Heart left ventricle (tissue), 16 donors: ENCODE measurements around the gene TP53TG5. TPM values are rescaled to one million over a fixed set of nuclear protein-coding genes. Genes with fewer than 3 reads are reported as not detected.

Experiments used
- ATAC-seq, 4 donors: fragments of 200-7000 bp; cut with Tn5 transposase; one replicate each; pipeline ENCODE4 v1.9.1; 2020 to 2022; ENCODE audit warnings: moderate library complexity in 4 of 4, mild to moderate bottlenecking in 3 of 4, moderate number of reproducible peaks in 1 of 4
- DNase-seq, 5 donors: peaks; one replicate each; pipeline ENCODE4 v3.0.0-alpha.2; 2020
- H3K27ac ChIP-seq, 12 donors: fragments of 200-600 bp; sonication (generic) in 4 of 12; one replicate each; pipeline versions ENCODE4 v1.5.0 to v1.8.0; 2016 to 2022; ENCODE audit warnings: mild to moderate bottlenecking in 2 of 12
- H3K27me3 ChIP-seq, 9 donors: fragments of 200-600 bp; sonication (generic) in 2 of 9; one replicate each; pipeline versions ENCODE4 v1.5.1 to v1.8.0; 2016 to 2022; ENCODE audit warnings: mild to moderate bottlenecking in 3 of 9
- H3K36me3 ChIP-seq, 9 donors: fragments of 200-600 bp; sonication (generic) in 2 of 9; one replicate each; pipeline versions ENCODE4 v1.5.0 to v1.8.0; 2018 to 2022; ENCODE audit warnings: mild to moderate bottlenecking in 2 of 9
- H3K4me1 ChIP-seq, 12 donors: fragments of 200-600 bp; sonication (generic) in 4 of 12; one replicate each; pipeline versions ENCODE4 v1.5.0 to v1.8.0; 2016 to 2022; ENCODE audit warnings: mild to moderate bottlenecking in 3 of 12
- H3K4me3 ChIP-seq, 12 donors: fragments of 200-600 bp; sonication (generic) in 4 of 12; one replicate each; pipeline versions ENCODE4 v1.5.0 to v1.8.0; 2017 to 2022; ENCODE audit warnings: mild to moderate bottlenecking in 9 of 12, moderate library complexity in 4 of 12
- H3K9me3 ChIP-seq, 12 donors: fragments of 200-600 bp; sonication (generic) in 4 of 12; one replicate each; pipeline versions ENCODE4 v1.5.0 to v1.8.0; 2016 to 2022; ENCODE audit warnings: mild to moderate bottlenecking in 1 of 12
- CTCF ChIP-seq, 12 donors: fragments of 200-600 bp; sonication (generic) in 4 of 12; IDR thresholded peaks; one replicate each; pipeline versions ENCODE4 v1.5.0 to v1.8.0; 2018 to 2022; ENCODE audit warnings: antibody characterized with exemption in 12 of 12, mild to moderate bottlenecking in 5 of 12
- POLR2A ChIP-seq, 2 donors: fragments of 450-650 bp; IDR thresholded peaks; one replicate each; pipeline ENCODE4 v1.6.1; 2017; ENCODE audit warnings: antibody characterized with exemption in 2 of 2, mild to moderate bottlenecking in 2 of 2, moderate library complexity in 2 of 2
- WGBS, 4 donors: extraction: QIAGEN DNeasy Blood & Tissue Kit in 2 of 4; methylation state at CpG; one replicate each; pipeline versions ENCODE4 v1.1.5 to v1.1.7; 2013 to 2018; 5-methylcytosine and 5-hydroxymethylcytosine counted together
- intact Hi-C, 10 donors: fragments of 100-400 bp; cut with DNase I; formaldehyde crosslinking; loops; one replicate each; pipeline versions ENCODE4 v1.11.1 to v1.14.2; 2022
- polyA plus RNA-seq, 2 donors: library from polyadenylated mRNA; stranded (reverse); fragments of 200-250 nt; gene quantifications; one replicate each; pipeline ENCODE4 v1.2.3, GENCODE V29; 2013
- total RNA-seq, 9 donors: library from RNA; depleted of rRNA in 2 of 9; stranded (reverse); fragments of >200 nt in 2 of 9; fragmentation: NEBNext Ultra II Directional in 3 of 9; extraction: Animal tissue kit (Norgen Biotek cat#: 25700) in 3 of 9; gene quantifications; one replicate each; pipeline versions ENCODE4 v1.1.0 to v1.2.4, GENCODE V29; 2016 to 2023
- donor health status: ischemic (EF 13 %, LVEDD 7.1; RV severe dilation, severe dysfunction).
- donor health status: healthy with polysubstance abuse.
- donor health status: DM: no; HTN: yes; CAD: no.
- donor health status: DM: no; HTN: no; CAD: no.
- donor health status: ischemic (EF 25% LVEDD 6.9; RV normal size, moderate dysfunction).
- donor health status: ischemic (EF 25% LVEDD 5.7; RV mildly dilated, moderate dysfunction).
- donor health status: healthy.
- donor health status: DM: yes; HTN: yes; CAD: no.
- donor health status: ischemic (EF 35%, LVEDD 5.7; RV mildly dilated, moderate dysfunction).
- donor health status: nonischemic (EF 11% LVEDD 7.7; RV severe dilation, severe dysfunction).
- donor health status: DM: yes; HTN: yes; CAD: no.
- donor health status: PGD.
- donor health status: ischemic (EF 29% LVEDD 5.4; RV normal size, mild dysfunction).
- donor health status: nonischemic (EF 23%, LVEDD 6.1; RV moderate dilation, normal function).

The TP53TG5 gene
- total and polyA plus RNA-seq, 11 donors: 0.32 to 3.2 (median 0.76) TPM; not detected in 2

DNA sequence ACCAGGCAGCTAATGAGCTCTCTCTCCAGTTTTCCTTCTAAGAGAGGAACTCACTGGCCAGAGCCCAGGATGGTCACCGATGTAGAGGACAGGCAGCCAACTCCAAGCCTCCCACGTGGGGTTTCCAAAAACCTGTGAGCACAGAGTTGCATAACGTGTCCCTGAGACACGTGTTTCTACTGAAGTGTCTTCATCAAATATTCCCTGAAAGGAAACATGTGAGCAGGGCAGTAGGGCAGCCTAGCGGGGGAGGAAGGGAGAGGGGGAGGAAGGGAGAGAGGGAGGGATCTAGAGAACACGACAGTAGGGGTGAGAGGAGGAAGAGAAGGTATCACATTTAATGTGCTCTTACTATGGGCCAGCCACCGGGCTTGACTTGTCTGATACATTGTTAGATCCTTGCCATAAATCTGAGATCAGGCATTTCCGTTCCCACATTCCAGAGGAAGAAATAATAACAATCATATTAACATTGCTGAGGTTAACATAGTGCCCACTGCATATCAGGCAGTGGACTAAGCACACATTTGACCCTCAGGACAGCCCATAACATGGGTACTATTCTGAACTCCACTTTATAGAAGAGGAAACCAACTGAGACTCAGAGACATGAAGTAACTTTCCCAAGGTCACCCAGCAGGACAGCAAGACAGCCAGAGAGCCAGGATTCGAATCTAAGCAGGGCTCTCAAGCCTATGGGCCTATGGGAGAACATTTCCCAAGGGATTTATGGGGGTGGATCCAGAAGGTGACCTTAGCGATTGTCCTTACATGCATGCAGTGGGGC is 19.6 kb downstream of the TP53TG5 start:
- Histone ChIP-seq H3K36me3 (no peaks in the 10 kb centered on the region), H3K27ac (peak overlapping the region; percentile 88 to 98 (median 92)), H3K4me1 (peaks cover 5 to 79% (median 33%) of the 10 kb centered on the region in 12 donors), H3K4me3 (no peak overlapping the region), H3K9me3 (no peaks in the 10 kb centered on the region), H3K27me3 (no peaks in the 10 kb centered on the region)
- intact Hi-C loops: loop anchor here in 3 of 10 donors (2.0 to 5.0 kb wide), 2 partner anchors 16 to 59 kb away; partner anchors contain the start of gene PIGT (in 1 of the 3)
- 8 to 17% (median 9%) methylated on average over 10 of the region's 10 CpGs for WGBS, 4 donors
- peak; percentile 64 to 73 (median 68) for ATAC-seq
- TF ChIP-seq POLR2A (IDR thresholded peaks at IDR 0.05) (peak in 1 of 2 donors; percentile 42), CTCF (IDR thresholded peaks at IDR 0.05) (no peak)
- DNase-seq: peak; percentile 78 to 89 (median 79)

- H3K36me3 ChIP-seq: no peaks in the 10 kb centered on the region
- whole genome bisulfite sequencing, 4 donors: 54 to 91% (median 88%) methylated on average over 5 of the region's 5 CpGs
- no peak for ATAC-seq
- H3K4me3 ChIP-seq: no peak overlapping the region
- no peak for DNase-seq
- TF ChIP-seq POLR2A (IDR thresholded peaks at IDR 0.05): no peak
- no peak for TF ChIP-seq CTCF (IDR thresholded peaks at IDR 0.05)
- no peaks in the 10 kb centered on the region for H3K27me3 ChIP-seq
- intact Hi-C loops: loop anchor here in 1 of 10 donors (5.0 kb wide), 1 partner anchor 62 kb away; the partner anchor contains the start of gene PIGT
- peak overlapping the region in 9 of 12 donors; percentile 2 to 98 (median 60) for H3K27ac ChIP-seq
- H3K4me1 ChIP-seq: peaks cover 5 to 57% (median 28%) of the 10 kb centered on the region in 12 donors
- H3K9me3 ChIP-seq: no peaks in the 10 kb centered on the region
These were observed 22.7 kb downstream of the TP53TG5 start for GRCh38 chr20:45355209-45356084.

- ATAC-seq (peak in 1 of 4 donors; percentile 2), DNase-seq (no peak)
- no peaks in the 10 kb centered on the region for H3K9me3 ChIP-seq
- intact Hi-C loops: loop anchor here in 1 of 10 donors (5.0 kb wide), 1 partner anchor 63 kb away; the partner anchor contains the start of gene PIGT
- WGBS, 4 donors: 49 to 64% (median 61%) methylated on average over 9 of the region's 9 CpGs
- peaks cover 5 to 50% (median 24%) of the 10 kb centered on the region in 12 donors for H3K4me1 ChIP-seq
- no peaks in the 10 kb centered on the region for H3K36me3 ChIP-seq
- no peaks in the 10 kb centered on the region for H3K27me3 ChIP-seq
- peak overlapping the region in 11 of 12 donors; percentile 2 to 98 (median 60) for H3K27ac ChIP-seq
- TF ChIP-seq POLR2A (IDR thresholded peaks at IDR 0.05): no peak
- no peak overlapping the region for H3K4me3 ChIP-seq
These were observed 23.5 kb downstream of the TP53TG5 start for GRCh38 chr20:45354423-45355208.

DNA sequence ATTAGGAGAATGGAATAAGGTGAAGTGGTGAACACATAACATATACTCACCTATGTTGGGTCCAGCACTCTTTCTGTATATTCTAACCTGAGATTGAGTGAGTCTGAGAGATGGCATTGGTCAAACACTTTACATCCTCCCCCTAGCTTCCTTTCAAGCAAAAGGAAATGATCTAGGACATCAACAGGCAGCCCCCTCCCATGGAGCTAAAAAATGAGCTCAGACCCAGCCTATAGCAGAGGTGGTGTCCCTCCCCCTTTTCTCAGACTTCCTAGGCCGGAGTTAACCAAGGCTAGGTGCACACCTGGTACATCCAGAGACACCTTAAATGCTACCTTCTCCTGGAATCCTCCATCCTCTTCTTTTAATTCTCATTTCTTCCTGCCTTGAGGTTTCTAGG is 24.4 kb downstream of the TP53TG5 start:
- Histone ChIP-seq H3K4me1 (peaks cover under 1 to 45% (median 18%) of the 10 kb centered on the region in 12 donors), H3K36me3 (no peaks in the 10 kb centered on the region), H3K27me3 (no peaks in the 10 kb centered on the region), H3K4me3 (no peak overlapping the region), H3K27ac (peak overlapping the region in 11 of 12 donors; percentile 2 to 98 (median 60)), H3K9me3 (no peaks in the 10 kb centered on the region)
- ATAC-seq (no peak), DNase-seq (no peak)
- WGBS, 4 donors: 79 to 90% (median 82%) methylated on average over 1 of the region's 1 CpG
- intact Hi-C loops: no loop called here
- TF ChIP-seq POLR2A (IDR thresholded peaks at IDR 0.05) (no peak), CTCF (IDR thresholded peaks at IDR 0.05) (no peak)
